OCI-LY7 (cell line): ENCODE results near the gene ATP9B. TPM values are rescaled to one million over a fixed set of nuclear protein-coding genes. Genes with fewer than 3 reads are reported as not detected.

Experiments
- BruUV-seq: library from RNA; stranded (reverse); fragments of 400-500 nt; replicated peaks from 2 replicates; lab custom pipeline; 2021; lab: Mats Ljungman, UMichigan
- CTCF ChIA-PET: fragments of 300-600 bp; sonication (Branson Sonifier 250); formaldehyde crosslinking; loops from one replicate; lab custom pipeline; 2022; ENCODE audit warnings: antibody characterized with exemption; ENCODE audit not compliant: unreplicated experiment; lab: Charles Lee
- POLR2A ChIA-PET: fragments of 300-600 bp; sonication (Branson Sonifier 250); formaldehyde crosslinking; loops from one replicate; lab custom pipeline; 2022; ENCODE audit warnings: antibody characterized with exemption; lab: Charles Lee
- DNase-seq: peaks from one replicate; pipeline ENCODE4 v3.0.0-alpha.2; 2015; ENCODE audit warnings: low spot score
- H2AFZ ChIP-seq: fragments of 200-600 bp; sonication (generic), shearing (Covaris generic); 2 replicates; pipeline ENCODE4 v1.6.1; 2014; ENCODE audit warnings: mild to moderate bottlenecking, antibody characterized with exemption, low read length, moderate library complexity
- H3K27ac ChIP-seq: fragments of 200-600 bp; sonication (generic); 2 replicates; pipeline ENCODE4 v1.5.1; 2014; ENCODE audit warnings: mixed run types, low read depth, mild to moderate bottlenecking, moderate library complexity, low read length, inconsistent platforms; ENCODE audit not compliant: poor library complexity, severe bottlenecking
- H3K36me3 ChIP-seq: fragments of 200-600 bp; sonication (generic); 2 replicates; pipeline ENCODE4 v1.6.1; 2014; ENCODE audit warnings: mild to moderate bottlenecking, antibody characterized with exemption, low read length, moderate library complexity, mixed read lengths; ENCODE audit not compliant: insufficient read depth
- H3K4me1 ChIP-seq: fragments of 200-600 bp; sonication (generic); 2 replicates; pipeline ENCODE4 v1.5.1; 2014; ENCODE audit warnings: mild to moderate bottlenecking, low read length; ENCODE audit not compliant: insufficient read depth, poor library complexity, severe bottlenecking
- H3K4me2 ChIP-seq: fragments of 200-600 bp; sonication (generic); 2 replicates; pipeline ENCODE4 v1.6.1; 2014; ENCODE audit warnings: mild to moderate bottlenecking, low read length
- H3K4me3 ChIP-seq: fragments of 200-600 bp; sonication (generic); 2 replicates; pipeline ENCODE4 v1.5.1; 2014; ENCODE audit warnings: mild to moderate bottlenecking, low read depth, low read length; ENCODE audit not compliant: poor library complexity, severe bottlenecking
- H3K79me2 ChIP-seq: fragments of 200-600 bp; sonication (generic); 2 replicates; pipeline ENCODE4 v1.6.1; 2016; ENCODE audit warnings: low read depth, mild to moderate bottlenecking, low read length, moderate library complexity, mixed read lengths; ENCODE audit not compliant: insufficient read depth
- H3K9me2 ChIP-seq: fragments of 200-600 bp; sonication (generic); 2 replicates; pipeline ENCODE4 v1.6.1; 2016; ENCODE audit warnings: mild to moderate bottlenecking, low read length, mixed read lengths; ENCODE audit not compliant: insufficient read depth
- H3K9me3 ChIP-seq: fragments of 200-600 bp; sonication (generic); 2 replicates; pipeline ENCODE4 v1.6.1; 2014; ENCODE audit warnings: mild to moderate bottlenecking, mixed run types, low read length, mixed read lengths
- H4K20me1 ChIP-seq: fragments of 200-600 bp; sonication (generic); 2 replicates; pipeline ENCODE4 v1.6.1; 2014; ENCODE audit warnings: mild to moderate bottlenecking, antibody characterized with exemption, low read length, moderate library complexity, mixed read lengths; ENCODE audit not compliant: insufficient read depth
- EZH2phosphoT487 ChIP-seq: fragments of 200-600 bp; sonication (generic); IDR thresholded peaks from 2 replicates; pipeline ENCODE4 v1.6.1; 2018; ENCODE audit warnings: low read depth, borderline replicate concordance, mild to moderate bottlenecking, mixed run types, antibody characterized with exemption, low read length, moderate library complexity, mixed read lengths
- intact Hi-C: fragments of 100-400 bp; cut with micrococcal nuclease; formaldehyde crosslinking; loops from one replicate; pipeline ENCODE4 v1.10.0; 2022; ENCODE audit not compliant: unreplicated experiment
- total RNA-seq, 2 experiments: library from RNA; depleted of rRNA in 1 of 2; stranded (reverse); fragments of >200 nt in 1 of 2; shearing (Covaris generic) in 1 of 2; gene quantifications; 2 replicates each; pipeline ENCODE4 v1.2.3, GENCODE V29; 2014 to 2022
- TF ChIP-seq, protein P1 (sequence below): fragments of 200-600 bp; sonication (generic); conservative IDR thresholded peaks from 2 replicates; pipeline ENCODE4 v1.5.1; 2014; ENCODE audit warnings: mild to moderate bottlenecking, antibody characterized with exemption, low read length, moderate library complexity, mixed read lengths

ATP9B gene
- total RNA-seq, 2 experiments from 2014 or later = 27.1 to 36.4 TPM

DNA sequence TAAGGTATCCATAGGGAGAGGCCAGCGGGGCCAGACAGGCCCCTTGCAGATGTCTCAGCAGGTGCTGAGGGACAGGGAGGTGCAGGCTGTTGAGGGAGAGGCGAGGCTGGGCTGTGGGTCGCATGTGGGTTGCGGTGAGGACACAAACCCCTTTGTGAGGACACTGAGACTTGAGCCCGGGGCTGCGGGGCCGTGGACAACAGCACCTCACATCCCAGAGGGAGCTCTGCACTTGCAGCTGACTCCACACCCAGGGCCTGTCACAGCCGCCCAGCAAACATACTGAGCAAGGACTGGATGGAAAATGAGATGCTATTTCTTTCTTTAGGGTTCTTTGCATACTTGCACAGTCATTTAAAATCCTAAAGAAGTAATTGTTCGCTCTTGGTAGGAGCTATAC, 231.2 kb downstream of the ATP9B start:
- intact Hi-C loops = no loop called here
- POLR2A ChIA-PET = interaction anchor here (0.6 kb wide), 1 partner anchor 65 kb away, joined by 3 read pairs; no protein-coding TSS in a partner anchor
- Histone ChIP-seq H3K4me2 (no peak overlapping the region), H3K36me3 (no peaks in the 10 kb centered on the region), H3K4me3 (no peak overlapping the region), H4K20me1 (no peaks in the 10 kb centered on the region), H3K9me2 (no peaks in the 10 kb centered on the region), H3K79me2 (no peaks in the 10 kb centered on the region), H3K27ac (no peak overlapping the region), H3K4me1 (no peaks in the 10 kb centered on the region), H2AFZ (no peak overlapping the region), H3K9me3 (no peaks in the 10 kb centered on the region)
- CTCF ChIA-PET = no interaction called here
- DNase-seq = no peak
- TF ChIP-seq, protein P1, sequence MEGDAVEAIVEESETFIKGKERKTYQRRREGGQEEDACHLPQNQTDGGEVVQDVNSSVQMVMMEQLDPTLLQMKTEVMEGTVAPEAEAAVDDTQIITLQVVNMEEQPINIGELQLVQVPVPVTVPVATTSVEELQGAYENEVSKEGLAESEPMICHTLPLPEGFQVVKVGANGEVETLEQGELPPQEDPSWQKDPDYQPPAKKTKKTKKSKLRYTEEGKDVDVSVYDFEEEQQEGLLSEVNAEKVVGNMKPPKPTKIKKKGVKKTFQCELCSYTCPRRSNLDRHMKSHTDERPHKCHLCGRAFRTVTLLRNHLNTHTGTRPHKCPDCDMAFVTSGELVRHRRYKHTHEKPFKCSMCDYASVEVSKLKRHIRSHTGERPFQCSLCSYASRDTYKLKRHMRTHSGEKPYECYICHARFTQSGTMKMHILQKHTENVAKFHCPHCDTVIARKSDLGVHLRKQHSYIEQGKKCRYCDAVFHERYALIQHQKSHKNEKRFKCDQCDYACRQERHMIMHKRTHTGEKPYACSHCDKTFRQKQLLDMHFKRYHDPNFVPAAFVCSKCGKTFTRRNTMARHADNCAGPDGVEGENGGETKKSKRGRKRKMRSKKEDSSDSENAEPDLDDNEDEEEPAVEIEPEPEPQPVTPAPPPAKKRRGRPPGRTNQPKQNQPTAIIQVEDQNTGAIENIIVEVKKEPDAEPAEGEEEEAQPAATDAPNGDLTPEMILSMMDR = no peak
- no peak for TF ChIP-seq EZH2phosphoT487
- no TSS peak for BruUV-seq

GRCh38 chr18:79302120-79302519, 232.9 kb downstream of the ATP9B start:
- TF ChIP-seq EZH2phosphoT487 = no peak
- TF ChIP-seq, protein P1 = no peak
- Histone ChIP-seq H3K27ac (no peak overlapping the region), H3K9me2 (no peaks in the 10 kb centered on the region), H3K9me3 (no peaks in the 10 kb centered on the region), H3K4me1 (no peaks in the 10 kb centered on the region), H3K4me3 (no peak overlapping the region), H2AFZ (no peak overlapping the region), H3K36me3 (peaks cover 10% of the 10 kb centered on the region; the same call in 1 of the 2 replicates), H4K20me1 (no peaks in the 10 kb centered on the region), H3K4me2 (no peak overlapping the region), H3K79me2 (no peaks in the 10 kb centered on the region)
- BruUV-seq = no TSS peak
- intact Hi-C loops = no loop called here
- ChIA-PET POLR2A (no interaction called here), CTCF (no interaction called here)
- DNase-seq = no peak

- H3K36me3 ChIP-seq = peaks cover 18% of the 10 kb centered on the region; the same call in 1 of the 2 replicates
- CTCF ChIA-PET = no interaction called here
- intact Hi-C loops = no loop called here
- H3K27ac ChIP-seq = no peak overlapping the region
- no peaks in the 10 kb centered on the region for H3K9me3 ChIP-seq
- H3K79me2 ChIP-seq = no peaks in the 10 kb centered on the region
- no peak overlapping the region for H2AFZ ChIP-seq
- no peak overlapping the region for H3K4me2 ChIP-seq
- no TSS peak for BruUV-seq
- no peak for DNase-seq
- no peaks in the 10 kb centered on the region for H3K4me1 ChIP-seq
- no peaks in the 10 kb centered on the region for H3K9me2 ChIP-seq
- POLR2A ChIA-PET = interaction anchor here (1.3 kb wide), 1 partner anchor 10 kb away, joined by 3 read pairs; no protein-coding TSS in a partner anchor
- H4K20me1 ChIP-seq = no peaks in the 10 kb centered on the region
- no peak overlapping the region for H3K4me3 ChIP-seq
- TF ChIP-seq, protein P1 = no peak
- TF ChIP-seq EZH2phosphoT487 = no peak
Measured at GRCh38 chr18:79305911-79306310, 236.7 kb downstream of the ATP9B start.
